GM12891 (cell line): ENCODE data around the gene COMMD9.

Experiments
- DNase-seq: peaks from one replicate; pipeline ENCODE4 v3.0.0; 2011; ENCODE audit warnings: low spot score; ENCODE audit not compliant: insufficient read length
- FAIRE-seq: peaks from 2 replicates; lab custom pipeline; 2011; peaks lifted over from hg19 to GRCh38; lab: Jason Lieb, UNC
- PAX5 ChIP-seq: IDR thresholded peaks from 2 replicates; pipeline ENCODE4 v1.6.1; 2011; ENCODE audit warnings: low read length, moderate library complexity, mild to moderate bottlenecking; ENCODE audit not compliant: insufficient read depth, severe bottlenecking
- POLR2A ChIP-seq: IDR thresholded peaks from 2 replicates; pipeline ENCODE4 v1.6.1; 2011; ENCODE audit warnings: low read depth, low read length, control low read depth
- POLR2AphosphoS5 ChIP-seq: IDR thresholded peaks from 2 replicates; pipeline ENCODE4 v1.6.1; 2011; ENCODE audit warnings: low read depth, low read length, control low read depth
- POU2F2 ChIP-seq: IDR thresholded peaks from 2 replicates; pipeline ENCODE4 v1.6.1; 2011; ENCODE audit warnings: low read depth, mild to moderate bottlenecking, control low read depth, low read length, moderate library complexity
- SPI1 ChIP-seq: IDR thresholded peaks from 2 replicates; pipeline ENCODE4 v1.6.1; 2011; ENCODE audit warnings: low read depth, low read length, control low read depth
- TAF1 ChIP-seq: IDR thresholded peaks from 2 replicates; pipeline ENCODE4 v1.6.1; 2011; ENCODE audit warnings: low read depth, low read length, control low read depth

Gene COMMD9

GRCh38 chr11:36240801-36241200 is 48.4 kb downstream of the COMMD9 start:
- no peak for DNase-seq
- TF ChIP-seq POLR2AphosphoS5 (no peak), TAF1 (no peak), SPI1 (no peak)
- no peak for FAIRE-seq

- DNase-seq (no peak), FAIRE-seq (no peak)
- TF ChIP-seq TAF1 (no peak), SPI1 (no peak), POU2F2 (no peak), POLR2A (no peak), PAX5 (no peak), POLR2AphosphoS5 (no peak)
These were observed 49.1 kb downstream of the COMMD9 start for GRCh38 chr11:36240173-36240572.

- FAIRE-seq (no peak), DNase-seq (no peak)
- TF ChIP-seq POLR2AphosphoS5 (no peak), SPI1 (no peak), PAX5 (no peak), POU2F2 (no peak), POLR2A (no peak), TAF1 (no peak)
These were observed 49.6 kb downstream of the COMMD9 start for GRCh38 chr11:36239636-36240035.

DNA sequence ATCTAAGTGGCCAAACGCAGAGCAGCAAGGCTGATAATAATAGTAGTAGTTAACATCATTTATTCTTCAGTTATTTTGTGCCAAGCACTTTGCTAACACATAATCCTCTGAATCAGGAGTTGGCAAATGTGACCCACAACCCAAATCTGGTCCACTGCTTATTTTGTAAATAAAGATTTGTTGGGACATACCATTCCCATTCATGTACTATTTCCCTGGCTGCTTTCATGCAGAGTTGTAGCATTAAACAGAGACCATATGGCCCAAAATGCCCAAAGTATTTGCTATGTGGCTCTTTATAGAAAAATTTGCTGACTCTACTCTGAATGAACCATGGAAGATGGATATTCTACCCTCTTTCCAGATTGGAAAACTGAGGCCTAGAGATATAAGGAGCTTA is 50.3 kb downstream of the COMMD9 start:
- DNase-seq (no peak), FAIRE-seq (no peak)
- TF ChIP-seq SPI1 = no peak
- TF ChIP-seq POLR2AphosphoS5 = no peak
- TF ChIP-seq POLR2A = no peak
- no peak for TF ChIP-seq PAX5
- TF ChIP-seq TAF1 = no peak
- no peak for TF ChIP-seq POU2F2

DNA sequence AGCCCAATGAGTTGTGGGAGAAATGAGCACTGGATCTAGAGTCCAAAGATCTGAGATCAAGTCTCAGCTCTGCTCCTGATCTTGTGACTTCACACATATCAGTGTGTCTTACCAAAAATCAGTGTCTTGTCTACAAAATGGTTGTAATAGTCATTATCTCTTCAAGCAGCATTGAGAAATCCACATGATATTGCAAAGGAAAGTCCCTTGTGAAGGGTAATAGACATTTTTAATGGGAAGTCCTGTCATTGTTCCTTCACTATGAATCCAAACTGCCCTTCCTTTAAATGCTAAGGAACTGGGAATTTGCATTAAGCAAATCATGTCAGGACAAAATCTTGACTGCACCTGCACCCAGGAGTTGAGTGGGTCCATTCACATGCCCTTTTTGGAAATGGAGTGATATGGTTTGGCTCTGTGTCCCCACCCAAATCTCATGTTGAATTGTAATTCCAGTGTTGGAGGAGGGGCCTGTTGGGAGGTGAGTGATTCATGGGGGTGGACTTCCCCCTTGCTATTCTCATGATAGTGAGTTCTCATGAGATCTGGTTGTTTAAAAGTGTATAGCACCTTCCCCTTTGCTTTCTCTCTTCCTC is 51.1 kb downstream of the COMMD9 start:
- no peak for FAIRE-seq
- DNase-seq = no peak
- TF ChIP-seq POU2F2 (no peak), POLR2AphosphoS5 (no peak), TAF1 (no peak), SPI1 (no peak), PAX5 (no peak), POLR2A (no peak)

- TF ChIP-seq POU2F2 (no peak), SPI1 (no peak), POLR2A (no peak), PAX5 (no peak), POLR2AphosphoS5 (no peak), TAF1 (no peak)
- no peak for DNase-seq
- no peak for FAIRE-seq
These were observed 51.8 kb downstream of the COMMD9 start for GRCh38 chr11:36237391-36237790.

GRCh38 chr11:36235750-36236149 is 53.5 kb downstream of the COMMD9 start:
- DNase-seq (no peak), FAIRE-seq (no peak)

DNA sequence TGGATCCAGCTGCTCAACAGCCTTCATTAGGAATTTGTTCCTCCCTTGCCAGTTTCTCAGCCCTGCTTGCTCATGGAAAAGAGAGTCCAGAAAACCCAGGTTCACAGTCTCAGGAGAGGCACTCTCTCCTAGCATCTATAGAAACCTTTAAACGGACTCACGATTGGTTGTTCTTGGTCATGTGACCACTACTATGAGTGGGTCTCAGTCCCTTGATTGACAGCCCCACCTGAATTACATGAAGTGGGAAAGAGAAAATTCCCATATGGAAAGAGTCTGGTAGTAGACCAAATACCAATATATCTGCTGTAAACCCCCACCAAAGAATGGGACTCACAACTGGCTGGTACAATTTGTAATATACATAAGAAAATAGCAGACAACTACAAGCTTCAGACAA is 54.4 kb downstream of the COMMD9 start:
- DNase-seq (no peak), FAIRE-seq (no peak)
- TF ChIP-seq POLR2A = no peak
- TF ChIP-seq SPI1 = no peak
- TF ChIP-seq TAF1 = no peak
- TF ChIP-seq PAX5 = no peak
- TF ChIP-seq POU2F2 = no peak
- no peak for TF ChIP-seq POLR2AphosphoS5

More at GRCh38 chr11:36235750-36236149, 53.5 kb downstream of the COMMD9 start:
- no peak for TF ChIP-seq POU2F2
- TF ChIP-seq PAX5 = no peak
- no peak for TF ChIP-seq POLR2AphosphoS5
- no peak for TF ChIP-seq SPI1
- TF ChIP-seq TAF1 = no peak
- no peak for TF ChIP-seq POLR2A

GRCh38 chr11:36233204-36233603 is 56.0 kb downstream of the COMMD9 start:
- DNase-seq (no peak), FAIRE-seq (no peak)
- TF ChIP-seq TAF1 = no peak
- no peak for TF ChIP-seq POLR2A
- no peak for TF ChIP-seq POU2F2
- no peak for TF ChIP-seq PAX5
- TF ChIP-seq POLR2AphosphoS5 = no peak
- TF ChIP-seq SPI1 = no peak
